HG03354 (cell line): ENCODE results near the gene SRP68.

Source experiments
- ATAC-seq: cut with Tn5 transposase; IDR thresholded peaks from one replicate; pipeline ENCODE4 v1.9.1; 2021; ENCODE audit warnings: mild to moderate bottlenecking; ENCODE audit not compliant: unreplicated experiment, poor library complexity, severe bottlenecking

Gene SRP68

DNA sequence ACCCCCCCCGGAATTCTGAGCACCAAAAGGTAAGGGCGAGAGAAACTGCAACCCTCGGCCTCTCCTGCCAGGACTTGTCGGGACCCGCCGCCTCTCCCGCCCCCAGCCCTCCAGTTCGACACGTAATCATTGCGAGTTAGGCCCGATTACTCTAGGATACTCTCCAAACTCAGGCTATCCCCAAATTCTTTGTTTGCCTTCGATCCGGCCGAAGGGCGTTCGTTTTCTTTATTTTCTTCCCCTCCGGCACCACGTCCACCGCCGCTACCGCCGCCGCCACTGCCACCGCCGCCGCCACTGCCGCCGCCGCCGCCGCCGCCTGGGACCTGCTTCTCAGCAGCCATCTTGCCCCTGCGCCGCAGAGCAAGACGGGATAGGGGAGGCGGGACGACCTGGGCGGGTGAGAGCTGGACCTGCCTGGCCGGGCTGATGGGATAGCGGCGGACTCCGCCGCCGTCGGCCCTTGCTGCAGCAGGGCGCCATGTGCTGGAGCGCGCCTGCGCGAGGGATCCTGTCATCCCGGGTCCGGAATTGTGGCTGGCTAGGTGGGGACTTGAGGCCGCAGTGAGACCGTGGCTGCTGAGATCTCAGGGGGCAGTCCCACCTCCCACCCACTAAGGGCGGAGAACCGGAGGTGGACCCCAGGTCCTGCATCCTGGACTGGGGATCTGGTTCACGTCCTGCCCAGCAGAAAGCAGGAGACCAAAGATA, at the start of gene SRP68:
Gene SRP68 (minus strand): TSS at position 370 of the 711 bp plus-strand sequence. CDS start 26 bp downstream, at position 344.
- ATAC-seq, result peak; percentile 88

DNA sequence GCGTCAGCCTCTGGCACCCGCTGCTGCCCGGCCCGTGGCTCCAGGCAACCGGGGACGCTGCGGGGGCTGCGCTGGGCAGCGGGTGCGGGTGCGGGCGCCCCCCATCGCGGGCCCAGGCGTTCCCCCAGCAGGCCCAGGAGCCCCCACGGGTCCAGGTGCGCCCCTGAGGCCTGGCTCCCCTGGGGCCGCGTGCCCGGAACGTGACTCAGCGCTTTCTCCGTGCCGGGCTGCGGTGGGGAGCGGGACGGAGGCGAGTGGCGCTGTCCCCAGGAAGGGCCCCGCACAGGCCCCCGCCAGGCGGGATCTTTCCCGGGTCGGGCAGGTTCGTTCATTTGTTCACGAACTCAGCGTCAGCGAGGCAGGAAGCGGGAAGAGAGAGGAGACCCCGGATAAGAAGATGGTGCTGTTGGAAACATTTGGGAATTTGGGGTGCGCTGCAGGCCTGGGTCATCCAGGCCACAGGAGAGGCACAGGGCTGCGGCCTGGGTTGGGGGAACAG, 49.7 kb upstream of the SRP68 start:
- peak; percentile 16 for ATAC-seq

GRCh38 chr17:76120658-76121008, 48.3 kb upstream of the SRP68 start:
- ATAC-seq, result no peak

DNA sequence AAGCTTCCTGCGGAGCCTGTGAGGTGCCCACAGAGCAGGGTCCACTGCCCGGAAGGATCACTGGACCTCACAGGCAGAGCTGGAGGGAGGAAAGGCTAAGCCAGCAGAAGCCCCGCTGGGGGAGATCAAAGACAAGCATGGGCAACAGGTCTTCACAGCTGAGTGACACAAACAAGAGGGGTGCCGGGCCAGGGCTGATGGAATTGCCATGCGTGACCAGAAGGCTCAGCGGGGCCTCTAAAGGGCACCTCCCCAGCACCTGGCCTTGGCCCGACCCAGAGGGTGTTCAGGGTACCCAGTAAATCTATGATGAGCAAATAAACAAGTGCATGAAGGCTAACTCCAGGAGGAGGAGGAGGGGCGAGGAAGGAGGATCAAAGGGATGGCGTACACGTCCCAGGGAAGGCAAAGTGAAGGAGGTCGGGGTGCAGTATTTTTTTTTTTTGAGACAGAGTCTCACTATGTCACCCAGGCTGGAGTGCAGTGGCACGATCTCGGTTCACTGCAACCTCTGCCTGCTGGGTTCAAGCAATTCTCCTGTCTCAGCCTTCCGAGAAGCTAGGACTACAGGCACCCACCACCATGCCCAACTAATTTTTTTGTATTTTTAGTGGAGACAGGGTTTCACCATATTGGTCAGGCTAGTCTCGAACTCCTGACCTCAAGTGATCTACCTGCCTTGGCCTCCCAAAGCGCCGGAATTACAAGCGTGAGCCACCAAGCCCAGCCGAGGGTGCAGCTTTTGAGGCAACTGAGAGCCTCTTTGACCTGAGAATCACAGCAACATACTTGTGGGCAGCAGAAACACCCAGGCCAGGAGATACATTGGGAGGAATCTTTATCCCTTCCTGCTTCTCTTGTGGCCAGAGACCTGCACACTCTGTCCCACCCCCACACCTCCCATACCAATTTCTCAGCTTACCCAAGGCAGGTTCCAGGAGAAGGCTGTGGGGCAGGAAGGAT, 47.4 kb upstream of the SRP68 start:
- no peak for ATAC-seq

- ATAC-seq, result no peak
These were observed 42.9 kb upstream of the SRP68 start for GRCh38 chr17:76115138-76115754.

DNA sequence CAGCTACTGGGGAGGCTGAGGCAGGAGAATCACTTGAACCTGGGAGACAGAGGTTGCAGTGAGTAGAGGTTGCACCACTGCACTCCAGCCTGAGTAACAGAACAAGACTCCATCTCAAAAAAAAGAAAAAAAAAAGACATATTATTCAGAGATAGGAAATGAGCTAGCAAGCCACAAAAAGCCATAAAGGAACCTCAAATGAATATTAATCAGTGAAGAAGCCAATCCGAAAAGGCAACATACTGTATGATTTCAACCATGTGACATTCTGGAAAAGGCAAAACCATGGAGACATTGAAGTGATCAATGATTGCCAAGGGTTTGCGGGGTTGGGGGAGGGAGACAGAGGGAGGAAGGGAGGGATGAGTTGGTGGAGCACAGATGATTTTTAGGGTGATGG, 39.6 kb upstream of the SRP68 start:
- ATAC-seq, result no peak

DNA sequence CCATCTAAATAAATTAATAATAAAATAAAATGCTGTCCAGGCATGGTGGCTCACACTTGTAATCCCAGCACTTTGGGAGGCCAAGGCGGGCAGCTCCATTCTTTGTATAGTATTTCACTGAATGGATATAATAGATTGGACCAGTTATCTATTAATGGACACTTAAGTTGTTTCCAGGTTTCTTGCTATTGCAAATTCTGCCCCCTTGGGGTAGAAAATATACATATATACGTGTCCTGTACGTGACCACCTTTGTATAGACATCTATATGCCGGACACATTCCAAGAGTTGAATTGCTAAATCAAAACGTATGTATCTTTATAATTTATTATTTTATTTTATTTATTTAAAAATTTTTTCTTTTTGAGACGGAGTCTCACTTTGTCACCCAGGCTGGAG, 35.2 kb upstream of the SRP68 start:
- ATAC-seq, result no peak

GRCh38 chr17:76106703-76107102, 34.4 kb upstream of the SRP68 start:
- no peak for ATAC-seq

GRCh38 chr17:76104896-76105231, 32.5 kb upstream of the SRP68 start:
- no peak for ATAC-seq

- no peak for ATAC-seq
These were observed 32.0 kb upstream of the SRP68 start for GRCh38 chr17:76104140-76104895.

DNA sequence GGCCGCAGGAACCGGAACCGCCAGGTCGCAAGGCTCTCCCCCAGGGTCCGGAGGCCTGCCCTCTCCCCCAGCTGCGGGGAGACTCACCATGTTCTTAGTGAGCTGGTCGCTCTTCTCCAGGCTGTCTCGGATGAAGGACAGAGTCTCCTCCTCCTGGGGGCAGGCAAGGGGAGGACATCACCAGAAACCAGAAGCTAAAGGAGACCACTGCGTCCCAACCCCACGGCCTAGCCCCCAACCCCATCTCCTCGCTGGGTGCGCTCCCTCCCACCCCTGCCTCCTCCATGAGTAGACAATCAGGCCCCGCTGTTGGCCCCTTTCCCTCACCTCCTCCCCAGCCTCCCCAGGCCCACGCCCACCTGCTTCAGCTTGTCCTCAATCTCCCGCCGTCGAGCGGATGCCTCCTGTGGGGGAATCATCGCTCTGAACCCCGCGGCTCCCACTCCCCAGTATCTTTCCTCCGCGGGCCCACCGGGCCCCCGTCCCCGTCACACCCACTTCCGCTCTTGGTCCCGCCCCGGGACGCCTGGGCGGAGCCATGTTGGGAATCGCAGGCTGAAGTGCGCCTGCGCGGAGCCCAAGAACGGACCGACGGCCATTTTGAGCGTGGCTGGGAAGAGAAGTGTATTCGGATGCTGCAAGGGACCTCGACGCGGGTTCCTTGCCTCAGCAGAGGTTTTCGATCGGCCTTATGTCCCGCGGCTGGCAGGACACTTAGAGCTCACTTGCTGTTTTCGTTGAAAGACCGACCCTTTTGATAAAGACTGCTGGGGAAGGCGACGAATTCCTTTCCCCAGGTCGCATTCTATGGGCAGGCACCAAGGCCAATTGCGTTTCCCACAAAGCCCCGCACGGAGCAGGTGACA, 31.2 kb upstream of the SRP68 start, which contains the start of gene EXOC7:
Gene EXOC7 (minus strand): TSS at position 514 of the 866 bp plus-strand sequence. CDS start 95 bp downstream, at position 419.
- ATAC-seq, result peak; percentile 84

- ATAC-seq, result peak; percentile 13
These were observed 30.6 kb upstream of the SRP68 start for GRCh38 chr17:76102944-76103273.

- ATAC-seq, result no peak
These were observed 25.5 kb upstream of the SRP68 start for GRCh38 chr17:76097716-76098295.

DNA sequence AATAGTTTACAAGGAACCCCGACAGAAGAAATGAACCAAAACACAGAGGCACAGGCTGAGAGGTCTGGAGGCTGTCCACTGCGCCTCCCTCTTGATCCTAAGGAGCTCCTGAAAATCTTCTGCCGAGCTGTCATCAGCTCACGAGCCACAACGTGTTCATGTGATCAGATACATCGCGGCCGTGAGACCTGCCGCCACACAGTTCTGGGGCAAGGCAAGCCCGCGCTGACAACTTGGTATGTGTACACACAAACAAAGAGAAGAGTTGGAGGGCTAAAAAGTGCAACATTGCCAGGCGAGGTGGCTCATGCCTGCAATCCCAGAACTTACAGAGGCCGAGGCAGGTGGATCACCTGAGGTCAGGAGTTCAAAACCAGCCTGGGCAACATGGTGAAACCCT, 23.6 kb upstream of the SRP68 start:
- ATAC-seq, result no peak

- no peak for ATAC-seq
These were observed 21.7 kb upstream of the SRP68 start for GRCh38 chr17:76094046-76094445.

GRCh38 chr17:76092526-76093413, 20.5 kb upstream of the SRP68 start:
- no peak for ATAC-seq

DNA sequence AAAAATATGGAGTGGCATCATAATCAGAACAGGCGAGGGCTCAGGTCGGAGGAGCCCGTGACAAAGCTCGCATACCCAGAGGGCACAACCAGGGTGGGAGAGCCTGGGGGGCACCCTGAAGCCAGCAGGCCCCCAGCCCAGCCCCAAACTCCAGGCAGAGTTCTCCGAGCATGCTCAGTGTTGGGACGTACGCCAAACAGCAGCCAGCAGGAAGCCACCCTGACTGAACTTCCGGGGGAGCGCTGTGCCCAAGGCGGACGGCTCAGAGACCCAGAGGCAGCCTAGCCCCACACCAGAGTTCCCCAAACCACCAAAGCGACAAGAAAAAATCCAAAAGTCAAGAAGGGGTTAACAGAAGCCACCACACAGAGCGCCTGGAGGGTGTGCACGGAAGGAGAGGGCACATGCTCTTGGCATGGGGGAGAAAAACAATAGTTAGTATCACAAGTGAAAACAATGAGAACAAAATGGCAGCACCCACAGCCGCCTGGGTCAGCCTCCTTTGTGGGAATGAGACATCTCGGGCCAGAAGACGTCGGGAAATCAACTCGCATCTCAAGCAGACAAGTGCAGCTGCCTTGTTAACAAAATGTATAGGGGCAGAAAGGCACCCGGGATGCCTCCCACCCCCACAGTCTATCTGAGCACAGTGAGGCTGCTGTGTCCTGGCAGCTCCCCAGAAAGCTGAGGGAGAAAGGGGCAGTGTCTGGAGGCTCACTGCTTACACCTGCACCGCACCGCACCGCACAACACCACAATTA, 19.4 kb upstream of the SRP68 start:
- ATAC-seq, result no peak
